GM23248 (cell line): Measurements from ENCODE around the gene TMEM183A. TPM values are rescaled to one million over a fixed set of nuclear protein-coding genes. Genes with fewer than 3 reads are reported as not detected.

Source experiments
- DNase-seq: peaks from one replicate; pipeline ENCODE4 v3.0.0-alpha.2; 2015
- H2AFZ ChIP-seq: fragments of 200-600 bp; sonication (generic); 2 replicates; pipeline ENCODE4 v1.6.1; 2016; ENCODE audit warnings: antibody characterized with exemption
- H3F3A ChIP-seq: fragments of 200-600 bp; sonication (generic); 2 replicates; pipeline ENCODE4 v1.6.1; 2016; ENCODE audit warnings: mild to moderate bottlenecking, antibody characterized with exemption, mixed run types; ENCODE audit not compliant: insufficient read depth
- H3K27ac ChIP-seq: fragments of 200-600 bp; sonication (generic); 2 replicates; pipeline ENCODE4 v1.5.1; 2016; ENCODE audit warnings: mild to moderate bottlenecking
- H3K27me3 ChIP-seq: fragments of 200-600 bp; sonication (generic); replicated peaks from 2 replicates; pipeline ENCODE4 v1.6.1; 2016; ENCODE audit warnings: mild to moderate bottlenecking; ENCODE audit not compliant: insufficient read depth
- H3K36me3 ChIP-seq: fragments of 200-600 bp; sonication (generic); 2 replicates; pipeline ENCODE4 v1.6.1; 2016; ENCODE audit warnings: low read depth, mild to moderate bottlenecking
- H3K4me1 ChIP-seq: fragments of 200-600 bp; sonication (generic); 2 replicates; pipeline ENCODE4 v1.6.1; 2016; ENCODE audit warnings: mild to moderate bottlenecking; ENCODE audit not compliant: insufficient read depth
- H3K4me2 ChIP-seq: fragments of 200-600 bp; sonication (generic); one replicate; pipeline ENCODE4 v1.6.1; 2016; ENCODE audit warnings: mild to moderate bottlenecking; ENCODE audit not compliant: unreplicated experiment
- H3K4me3 ChIP-seq: fragments of 200-600 bp; sonication (generic); 2 replicates; pipeline ENCODE4 v1.5.1; 2016; ENCODE audit warnings: mild to moderate bottlenecking
- H3K79me2 ChIP-seq: fragments of 200-600 bp; sonication (generic); 2 replicates; pipeline ENCODE4 v1.6.1; 2016; ENCODE audit warnings: mild to moderate bottlenecking; ENCODE audit not compliant: insufficient read depth
- H3K9ac ChIP-seq: fragments of 200-600 bp; sonication (generic); 2 replicates; pipeline ENCODE4 v1.6.1; 2016; ENCODE audit warnings: mild to moderate bottlenecking
- H3K9me2 ChIP-seq: fragments of 200-600 bp; sonication (generic); 2 replicates; pipeline ENCODE4 v1.6.1; 2016; ENCODE audit warnings: mixed run types, mild to moderate bottlenecking, moderate library complexity; ENCODE audit not compliant: insufficient read depth
- H3K9me3 ChIP-seq: fragments of 200-600 bp; sonication (generic); one replicate; pipeline ENCODE4 v1.6.1; 2017; ENCODE audit warnings: low read depth
- H4K20me1 ChIP-seq: fragments of 200-600 bp; sonication (generic); 2 replicates; pipeline ENCODE4 v1.6.0; 2016; ENCODE audit not compliant: insufficient read depth
- EZH2 ChIP-seq: fragments of 200-600 bp; sonication (generic); IDR thresholded peaks from 2 replicates; pipeline ENCODE4 v1.6.1; 2018; ENCODE audit warnings: antibody characterized with exemption, mild to moderate bottlenecking; ENCODE audit not compliant: insufficient read depth, poor library complexity, severe bottlenecking
- EZH2phosphoT487 ChIP-seq: fragments of 200-600 bp; sonication (generic); IDR thresholded peaks from 2 replicates; pipeline ENCODE4 v1.6.1; 2018; ENCODE audit warnings: antibody characterized with exemption, moderate library complexity, mild to moderate bottlenecking, low read depth; ENCODE audit not compliant: insufficient read depth
- WGBS, 2 experiments: methylation state at CpG; one replicate each; pipeline ENCODE4 v1.1.6; 2015 to 2017; ENCODE audit warnings: low lambda C conversion rate in 2 of 2, low coverage in 1 of 2; ENCODE audit errors: missing lambda C conversion rate in 2 of 2; 5-methylcytosine and 5-hydroxymethylcytosine counted together
- in situ Hi-C: fragments of 300-500 bp; cut with MboI; formaldehyde crosslinking; loops from 2 replicates; pipeline ENCODE4 v1.15.0; 2020
- polyA plus RNA-seq: library from polyadenylated mRNA; unstranded; fragments of >200 nt; fragmentation: Nextera tagmentation; extraction: Ambion mirVana; gene quantifications from 2 replicates; pipeline ENCODE4 v1.2.1, GENCODE V29; 2016
- total RNA-seq: library from RNA; depleted of rRNA; stranded (reverse); fragments of >200 nt; shearing (Covaris generic); gene quantifications from 2 replicates; pipeline ENCODE4 v1.2.3, GENCODE V29; 2014

The TMEM183A gene
- total and polyA plus RNA-seq, 2 experiments from 2014 or later: 57.3 to 92.7 TPM

DNA sequence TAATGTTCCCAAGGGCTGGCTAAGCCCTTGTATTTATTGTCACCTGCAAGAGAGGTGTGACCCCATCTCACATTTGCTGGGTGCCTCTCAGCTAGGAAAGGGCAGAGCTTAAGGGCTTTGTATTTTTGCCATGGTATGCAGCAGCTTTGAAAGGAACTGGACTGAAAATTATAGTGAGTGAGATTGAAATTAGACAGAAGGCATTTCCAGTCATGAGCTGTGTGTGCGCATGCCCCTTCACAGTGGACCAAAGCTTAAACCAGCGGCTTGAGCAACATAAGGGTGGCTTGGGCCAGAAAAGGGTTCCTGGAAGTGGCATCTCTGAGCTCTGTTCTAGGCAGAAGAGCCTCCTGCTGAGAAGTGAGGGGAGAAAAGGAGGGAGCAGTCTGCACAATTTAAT is 58.8 kb downstream of the TMEM183A start:
- Histone ChIP-seq H4K20me1 (no peaks in the 10 kb centered on the region), H3K4me3 (no peak overlapping the region), H3K27ac (no peak overlapping the region), H3K36me3 (no peaks in the 10 kb centered on the region; the same call in 1 of the 2 replicates), H3K4me1 (no peaks in the 10 kb centered on the region), H3K9me2 (no peaks in the 10 kb centered on the region), H3K9me3 (no peaks in the 10 kb centered on the region), H3K79me2 (no peaks in the 10 kb centered on the region), H3F3A (no peaks in the 10 kb centered on the region), H3K27me3 (no peaks in the 10 kb centered on the region), H3K9ac (no peak overlapping the region), H3K4me2 (no peak overlapping the region), H2AFZ (no peak overlapping the region)
- TF ChIP-seq EZH2phosphoT487 (no peak), EZH2 (no peak)
- in situ Hi-C loops: no loop called here
- no peak for DNase-seq
- 44 to 47% methylated on average over 2 of the region's 2 CpGs for WGBS, 2 experiments

- H2AFZ ChIP-seq: no peak overlapping the region
- no peaks in the 10 kb centered on the region for H4K20me1 ChIP-seq
- no peaks in the 10 kb centered on the region for H3K27me3 ChIP-seq
- no peaks in the 10 kb centered on the region for H3K79me2 ChIP-seq
- H3K9ac ChIP-seq: no peak overlapping the region
- TF ChIP-seq EZH2phosphoT487 (no peak), EZH2 (no peak)
- H3K4me3 ChIP-seq: no peak overlapping the region
- 93 to 94% methylated on average over 3 of the region's 3 CpGs for WGBS, 2 experiments
- no peak overlapping the region for H3K4me2 ChIP-seq
- H3F3A ChIP-seq: no peaks in the 10 kb centered on the region
- in situ Hi-C loops: no loop called here
- no peaks in the 10 kb centered on the region for H3K9me3 ChIP-seq
- H3K36me3 ChIP-seq: no peaks in the 10 kb centered on the region; the same call in 1 of the 2 replicates
- no peak for DNase-seq
- no peaks in the 10 kb centered on the region; the same call in 1 of the 2 replicates for H3K4me1 ChIP-seq
- no peak overlapping the region for H3K27ac ChIP-seq
- H3K9me2 ChIP-seq: no peaks in the 10 kb centered on the region
These were observed 59.8 kb downstream of the TMEM183A start for GRCh38 chr1:203066965-203067364.

DNA sequence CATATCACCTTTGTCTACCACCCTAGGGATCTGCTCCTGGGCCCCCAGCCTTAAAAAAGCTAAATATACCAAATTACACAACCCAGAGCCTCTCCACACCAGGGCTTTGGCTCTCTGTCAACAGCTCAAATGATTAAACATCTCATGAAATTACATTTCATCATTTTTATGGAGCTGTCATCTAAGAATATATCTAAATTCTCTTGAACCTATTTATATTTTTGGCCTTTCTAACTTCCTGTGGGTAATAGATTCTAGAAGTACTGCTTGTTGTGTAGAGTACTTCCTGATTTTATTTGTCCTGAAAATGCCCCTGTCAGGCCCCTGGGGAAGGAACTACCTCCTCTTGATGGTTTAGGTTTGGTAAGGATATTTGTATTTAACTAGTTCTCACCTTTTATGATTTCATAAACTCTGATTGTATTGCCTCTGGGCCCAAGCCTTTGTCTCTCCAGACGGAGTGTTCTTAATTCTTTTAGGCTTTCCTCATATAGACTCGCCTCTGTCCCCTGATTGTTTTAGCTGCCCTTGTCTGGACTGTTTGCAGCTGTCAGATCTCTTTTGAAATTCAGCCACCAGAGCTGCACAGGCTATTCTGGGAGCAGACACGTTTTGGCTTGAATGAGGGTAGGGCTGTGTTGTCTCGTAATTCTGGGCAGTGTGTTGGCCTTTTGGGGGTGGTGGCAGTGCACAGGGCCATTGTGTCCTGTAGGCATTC is 62.0 kb downstream of the TMEM183A start:
- Histone ChIP-seq H3K36me3 (no peaks in the 10 kb centered on the region; the same call in 1 of the 2 replicates), H3K27me3 (no peaks in the 10 kb centered on the region), H3K9me3 (no peaks in the 10 kb centered on the region), H3K27ac (no peak overlapping the region), H3K4me1 (peaks cover 11% of the 10 kb centered on the region), H3K9me2 (no peaks in the 10 kb centered on the region), H2AFZ (no peak overlapping the region), H3K79me2 (no peaks in the 10 kb centered on the region), H3K4me2 (no peak overlapping the region), H3F3A (no peaks in the 10 kb centered on the region), H3K4me3 (no peak overlapping the region), H4K20me1 (no peaks in the 10 kb centered on the region), H3K9ac (no peak overlapping the region)
- peak; percentile 17 for DNase-seq
- TF ChIP-seq EZH2 (no peak), EZH2phosphoT487 (no peak)
- in situ Hi-C loops: no loop called here
- WGBS, 2 experiments: 25 to 34% methylated on average over 4 of the region's 4 CpGs

DNA sequence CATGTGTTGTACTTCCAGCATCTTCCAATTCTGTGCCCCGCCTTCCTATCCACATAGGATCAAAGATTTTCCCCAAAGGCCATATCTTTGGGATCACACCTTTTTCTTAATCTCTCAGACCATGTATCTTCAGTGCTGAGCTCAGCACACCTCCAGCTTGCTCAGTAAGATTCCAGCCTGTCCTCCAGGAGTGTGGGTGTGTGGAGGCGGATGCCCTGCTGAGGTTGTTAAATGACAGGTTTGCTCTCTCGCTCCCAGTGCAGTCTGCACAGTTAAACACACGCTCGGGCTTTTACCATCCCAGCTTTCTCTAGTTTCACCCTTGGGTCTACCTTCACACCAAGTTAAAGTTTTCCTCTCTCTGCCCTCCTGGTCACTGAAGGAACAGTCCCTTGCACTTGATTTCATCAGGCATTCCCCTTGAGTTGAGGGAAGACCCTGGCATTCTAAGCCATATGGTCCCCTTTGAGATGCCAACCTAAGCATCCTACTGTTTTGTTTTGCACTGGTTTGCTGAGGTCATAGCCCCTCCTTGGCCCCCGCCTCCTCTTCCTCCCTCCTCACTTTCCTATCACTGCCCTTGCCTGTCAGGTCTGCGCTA is 64.9 kb downstream of the TMEM183A start:
- in situ Hi-C loops: no loop called here
- TF ChIP-seq EZH2 (no peak), EZH2phosphoT487 (no peak)

More for the DNA sequence above, 64.9 kb downstream of the TMEM183A start:
- H3K4me2 ChIP-seq: peak overlapping the region; percentile 7
- H3K36me3 ChIP-seq: no peaks in the 10 kb centered on the region; the same call in 1 of the 2 replicates
- H4K20me1 ChIP-seq: no peaks in the 10 kb centered on the region
- no peaks in the 10 kb centered on the region for H3K9me2 ChIP-seq
- no peaks in the 10 kb centered on the region for H3F3A ChIP-seq
- H3K9me3 ChIP-seq: no peaks in the 10 kb centered on the region
- no peak overlapping the region for H2AFZ ChIP-seq
- H3K27ac ChIP-seq: no peak overlapping the region
- peaks cover 11% of the 10 kb centered on the region for H3K4me1 ChIP-seq
- H3K27me3 ChIP-seq: no peaks in the 10 kb centered on the region
- no peak for DNase-seq
- no peaks in the 10 kb centered on the region for H3K79me2 ChIP-seq
- H3K9ac ChIP-seq: no peak overlapping the region
- H3K4me3 ChIP-seq: no peak overlapping the region
- 95 to 96% methylated on average over 7 of the region's 7 CpGs for WGBS, 2 experiments
